ELR (cell line): Measurements from ENCODE around the gene C12orf56.
A peak's percentile ranks its signal among the peaks of the same experiment; 100 is the strongest.
"Not testable (repeated sequence)": the region's sequence is repeated elsewhere in the genome, so short reads cannot be mapped to it uniquely, and the experiment has no call there.

Source experiments
- DNase-seq: peaks from one replicate; pipeline ENCODE4 v3.0.0-alpha.2; 2015; ENCODE audit warnings: low read depth

The C12orf56 gene

DNA sequence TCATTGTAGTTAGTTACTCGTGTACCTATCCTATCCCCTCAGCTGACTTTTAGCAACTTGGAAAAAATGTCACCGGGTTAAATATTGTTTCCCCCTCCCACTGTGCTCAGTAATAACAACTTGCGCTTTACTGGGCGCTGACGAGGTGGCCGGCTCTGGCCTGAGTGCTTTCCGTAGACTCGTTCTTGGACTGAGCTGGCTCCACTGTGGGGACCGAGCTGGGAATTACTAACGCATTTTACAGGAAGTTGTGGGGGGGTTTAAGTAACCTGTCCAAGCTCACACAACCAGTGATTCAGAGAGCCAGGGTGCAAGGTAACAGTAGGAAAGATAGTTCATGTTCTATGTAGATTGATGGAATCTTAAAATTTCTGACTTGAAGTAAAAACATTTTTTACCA lies 86.0 kb downstream of the C12orf56 start:
- no peak for DNase-seq

DNA sequence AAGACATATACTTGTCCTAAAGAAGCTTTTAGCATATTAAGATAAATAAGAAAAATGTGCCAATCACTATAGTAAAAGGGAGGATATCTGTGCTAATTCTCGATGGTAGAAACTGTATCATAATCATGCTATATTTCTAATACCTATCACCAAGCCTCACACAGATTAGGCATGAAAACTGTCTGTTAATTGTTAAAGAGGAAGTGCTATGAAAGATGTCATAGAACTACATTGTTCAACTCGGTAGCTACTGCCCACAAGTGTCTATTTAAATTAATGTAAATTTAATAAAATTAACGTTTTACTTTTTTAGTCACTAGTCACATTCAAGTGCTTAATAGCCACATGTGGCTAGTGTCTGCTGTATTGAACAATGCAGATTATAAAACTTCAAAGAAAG lies 90.9 kb downstream of the C12orf56 start:
- DNase-seq, result no peak

DNA sequence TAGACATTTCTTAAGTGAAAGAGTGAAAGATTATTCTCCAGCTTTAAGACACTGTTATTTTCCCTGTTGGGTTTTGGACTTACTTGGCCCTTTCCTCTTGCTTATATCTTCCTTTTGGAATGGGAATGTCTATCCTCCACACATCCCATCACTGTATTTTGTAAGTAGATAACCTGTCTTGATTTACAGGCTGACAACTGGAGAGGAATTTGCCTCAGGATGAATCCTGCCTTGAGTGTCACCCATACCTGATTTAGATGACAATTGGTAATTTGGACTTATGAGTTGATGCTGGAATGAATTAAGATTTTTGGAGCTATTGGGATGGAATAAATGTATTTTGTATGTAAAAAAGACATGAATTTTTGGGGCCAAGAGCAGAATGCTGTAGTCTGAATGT lies 94.3 kb downstream of the C12orf56 start:
- DNase-seq, result no peak

DNA sequence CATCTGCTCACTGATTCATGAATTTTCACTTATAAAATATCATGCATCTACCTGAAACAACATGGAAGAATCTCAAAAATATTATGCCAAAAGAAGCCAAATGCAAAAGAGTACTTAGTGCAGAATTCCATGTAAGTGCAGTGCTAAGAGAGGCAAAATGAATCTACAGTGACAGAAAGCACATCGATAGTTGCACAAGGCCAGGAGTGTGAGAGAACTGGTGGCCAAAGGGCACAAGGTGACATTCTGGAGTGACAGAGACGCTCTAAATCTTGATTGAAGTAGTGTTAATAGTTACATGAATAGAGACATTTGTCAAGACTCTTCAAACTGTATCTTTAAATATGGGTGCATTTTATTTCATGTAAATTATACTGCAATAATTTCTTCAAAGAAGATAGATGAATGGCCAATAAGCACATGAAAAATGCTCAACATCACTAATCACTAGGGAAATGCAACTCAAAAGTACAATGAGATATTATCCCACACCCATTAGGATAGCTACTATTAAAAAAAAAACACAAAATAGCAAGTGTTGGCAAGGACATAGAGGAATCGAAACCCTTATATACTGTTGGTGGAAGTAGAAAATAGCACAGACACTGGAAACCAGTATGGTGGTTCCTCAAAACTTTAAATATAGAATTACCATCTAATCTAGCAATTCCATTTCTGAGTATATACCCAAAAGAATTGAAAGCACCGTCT lies 96.7 kb downstream of the C12orf56 start:
- no peak for DNase-seq

DNA sequence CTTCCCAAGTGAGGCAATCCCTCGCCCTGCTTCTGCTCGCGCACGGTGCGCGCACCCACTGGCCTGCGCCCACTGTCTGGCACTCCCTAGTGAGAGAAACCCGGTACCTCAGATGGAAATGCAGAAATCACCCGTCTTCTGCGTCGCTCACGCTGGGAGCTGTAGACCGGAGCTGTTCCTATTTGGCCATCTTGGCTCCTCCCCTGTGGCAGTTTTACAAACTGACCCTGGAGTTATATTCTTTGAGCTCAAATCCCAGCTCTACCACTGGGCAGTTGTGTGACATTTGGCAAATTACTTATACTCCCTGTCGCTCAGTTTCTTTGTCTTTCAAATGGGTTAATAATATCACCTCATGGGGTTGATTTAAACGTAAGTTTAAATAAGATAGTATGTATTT lies 97.4 kb downstream of the C12orf56 start:
- not testable (repeated sequence) for DNase-seq

DNA sequence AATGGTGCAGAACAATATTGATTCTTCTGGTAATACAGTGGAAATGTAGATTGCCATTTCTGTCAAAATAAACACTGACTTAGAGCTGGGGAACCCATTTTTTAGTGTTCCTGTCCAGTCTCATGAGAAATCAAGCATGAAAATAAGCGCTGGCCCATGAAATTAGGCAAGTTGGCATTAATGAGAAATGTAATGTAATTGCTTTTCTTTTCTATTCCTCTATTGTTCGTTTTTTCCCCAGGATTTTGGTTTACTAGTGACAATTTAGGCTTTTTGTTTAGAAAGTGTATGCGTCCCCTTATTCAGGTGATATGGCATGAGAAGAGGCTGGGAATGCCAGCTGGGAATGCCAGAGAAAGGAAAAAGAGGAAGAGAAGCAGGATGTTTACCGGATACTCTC lies 104.0 kb downstream of the C12orf56 start:
- no peak for DNase-seq

DNA sequence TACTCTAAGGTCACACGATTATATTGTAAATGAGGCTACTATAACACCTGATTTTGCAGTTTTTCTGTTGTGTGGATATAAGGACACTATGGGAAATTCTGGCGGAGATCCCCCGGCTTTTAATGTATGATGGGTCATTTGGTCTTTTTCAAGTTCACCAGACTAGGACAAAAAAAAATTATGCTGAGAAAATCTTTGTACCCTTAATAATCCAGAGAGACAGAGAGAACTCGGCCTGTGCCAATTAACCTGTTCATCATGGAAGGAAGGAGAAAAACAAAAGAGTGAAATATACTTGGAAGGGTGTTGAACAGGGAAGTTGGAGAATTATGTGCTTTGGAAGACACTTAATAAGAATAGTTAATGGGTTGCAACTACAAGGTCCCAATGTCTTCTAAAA lies 106.3 kb downstream of the C12orf56 start:
- DNase-seq, result no peak

DNA sequence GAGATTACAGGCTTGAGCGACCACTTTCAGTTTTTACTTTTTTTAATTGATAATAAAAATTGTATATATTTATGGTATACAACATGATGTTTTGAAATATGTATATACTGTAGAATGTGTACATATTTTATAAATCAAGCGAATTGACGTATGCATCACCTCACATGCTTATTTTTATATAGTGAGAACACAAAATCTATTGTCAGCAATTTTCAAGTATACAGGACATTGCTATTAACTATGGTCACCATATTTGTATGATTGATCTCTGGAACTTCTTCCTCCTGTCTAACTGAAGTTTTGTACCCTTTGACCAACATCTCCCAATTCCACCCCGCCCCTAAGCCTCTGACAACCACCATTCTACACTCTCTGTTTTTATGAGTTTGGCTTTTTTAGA lies 112.1 kb downstream of the C12orf56 start:
- DNase-seq, result no peak

DNA sequence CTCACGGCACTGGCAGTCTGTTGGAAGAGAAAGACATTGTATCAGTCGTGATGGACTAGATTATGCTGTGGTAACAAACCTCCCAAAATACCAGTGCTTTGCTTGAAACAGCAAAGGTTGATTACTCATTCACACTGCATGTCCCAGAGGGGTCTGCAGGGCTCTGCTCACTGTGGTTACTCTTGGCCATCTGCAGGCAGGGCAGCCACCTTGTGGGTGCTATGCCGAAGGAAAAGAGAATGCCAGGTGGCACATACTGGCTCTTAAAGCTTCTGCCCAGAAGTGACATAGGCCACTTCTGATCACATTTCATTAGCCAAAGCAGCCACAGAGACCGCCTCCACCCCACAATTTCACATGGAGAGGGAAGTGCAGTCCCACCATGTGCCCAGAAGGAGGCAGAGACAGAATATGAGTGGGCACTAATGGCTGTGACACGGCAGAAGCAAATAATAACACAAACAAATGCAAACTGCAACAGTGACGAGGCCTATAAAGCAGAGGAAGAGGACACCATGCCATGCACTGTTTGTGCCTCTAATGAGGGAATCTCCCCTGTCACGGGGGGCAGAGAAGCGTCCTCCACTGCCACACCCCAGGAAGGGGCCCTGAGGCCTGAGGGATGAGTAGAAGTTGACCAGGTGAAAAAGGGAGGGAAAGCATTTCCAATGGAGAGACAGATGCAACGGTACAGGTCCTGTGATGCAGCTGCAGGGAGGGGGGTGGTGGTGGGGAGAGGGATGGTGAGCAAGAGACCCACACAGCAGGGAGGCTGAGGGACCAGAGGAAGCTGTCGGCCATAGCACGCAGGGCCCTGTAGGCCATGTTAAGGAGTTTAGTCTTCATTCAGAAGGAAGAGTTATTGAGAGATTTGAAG lies 116.8 kb downstream of the C12orf56 start:
- peak; percentile 65 for DNase-seq

DNA sequence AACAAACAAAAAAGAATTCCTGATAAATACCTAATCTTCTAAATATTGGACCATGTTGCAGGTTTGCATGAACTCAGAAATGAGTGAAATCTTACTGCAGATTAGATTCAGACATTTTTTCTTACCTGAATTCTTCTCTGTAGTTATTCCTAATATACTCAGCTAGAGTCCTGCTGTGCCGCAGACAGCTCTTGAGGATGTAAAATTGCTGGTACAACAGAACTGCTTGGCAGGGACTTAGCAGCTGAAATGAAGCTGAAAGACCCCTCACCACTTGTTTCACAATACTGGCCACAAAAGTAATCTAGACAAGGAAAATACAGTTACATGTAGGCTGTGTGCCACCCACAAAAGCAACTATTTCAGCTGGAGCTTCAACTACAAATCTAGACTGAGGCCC lies 120.1 kb downstream of the C12orf56 start:
- DNase-seq, result no peak

DNA sequence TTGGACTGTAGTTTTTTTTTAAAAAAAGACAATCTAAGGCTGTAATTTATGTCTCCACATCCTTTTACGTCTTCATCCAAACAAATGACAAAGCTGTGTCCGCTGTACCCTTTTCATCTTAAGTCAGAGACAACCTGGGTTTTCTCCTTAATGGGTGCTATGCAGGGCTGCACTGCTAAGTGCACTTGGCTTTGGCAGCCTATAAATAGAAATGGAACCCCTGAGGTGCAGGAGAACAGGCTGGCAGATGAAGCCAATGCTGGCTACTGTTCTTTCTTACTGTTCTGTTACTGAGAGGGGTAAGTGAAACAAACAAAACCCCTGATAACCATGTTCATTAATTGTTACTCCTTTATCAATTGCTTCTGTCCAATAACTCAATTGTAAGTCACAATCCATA lies 121.4 kb downstream of the C12orf56 start:
- DNase-seq, result no peak

DNA sequence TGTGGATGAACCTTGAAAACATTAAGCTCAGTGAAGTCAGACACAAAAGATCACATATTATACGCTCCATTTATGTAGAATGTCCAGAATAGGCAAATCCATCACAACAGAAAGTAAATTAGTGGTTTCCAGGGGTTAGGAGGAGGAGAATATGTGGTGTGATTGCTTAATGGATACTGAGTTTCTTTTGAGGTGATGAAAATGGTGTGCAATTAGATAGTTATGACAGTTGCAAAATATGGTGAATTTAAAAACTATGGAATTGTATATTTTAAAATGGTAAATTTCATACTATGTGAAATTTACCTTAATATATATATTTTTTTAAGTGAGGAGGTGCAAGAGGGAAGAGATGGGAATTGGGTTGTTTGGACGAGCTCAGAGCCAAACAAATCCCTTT lies 122.1 kb downstream of the C12orf56 start:
- no peak for DNase-seq

DNA sequence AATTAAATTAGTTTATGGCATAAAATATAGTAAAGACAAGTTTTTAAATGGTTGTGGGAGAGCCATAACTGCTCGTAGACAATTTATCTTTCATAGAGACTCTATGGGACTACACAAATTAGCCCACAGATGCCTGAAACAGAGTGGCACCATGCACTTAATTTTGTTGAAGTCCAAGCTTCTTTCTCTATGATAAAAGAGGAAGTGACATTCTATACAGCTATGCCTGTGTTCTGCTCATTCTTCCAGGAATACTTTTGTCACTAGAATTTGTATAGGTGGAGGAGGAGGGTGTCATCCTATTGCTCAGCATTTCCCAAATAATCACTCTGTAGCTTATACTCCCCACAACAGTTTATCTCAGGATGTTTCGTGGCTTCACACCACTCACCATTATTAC lies 124.7 kb downstream of the C12orf56 start:
- no peak for DNase-seq

DNA sequence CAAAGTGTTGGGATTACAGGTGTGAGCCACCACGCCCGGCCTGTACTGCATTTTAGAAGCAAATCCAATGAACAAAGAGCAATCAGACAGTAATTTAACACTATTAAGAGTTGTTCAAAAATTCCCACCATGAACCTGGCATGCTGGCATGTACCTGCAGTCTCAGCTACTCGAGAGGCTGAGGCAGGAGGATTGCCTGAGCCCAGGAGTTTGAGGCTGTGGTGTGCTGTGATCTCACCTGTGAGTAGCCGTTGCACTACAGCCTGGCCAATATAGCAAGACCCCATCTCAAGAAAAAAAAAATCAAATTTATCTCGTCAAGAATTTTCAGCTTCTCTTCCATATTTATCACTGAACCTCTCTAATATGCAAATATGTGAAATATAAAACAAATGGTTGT lies 128.7 kb downstream of the C12orf56 start:
- DNase-seq, result no peak

DNA sequence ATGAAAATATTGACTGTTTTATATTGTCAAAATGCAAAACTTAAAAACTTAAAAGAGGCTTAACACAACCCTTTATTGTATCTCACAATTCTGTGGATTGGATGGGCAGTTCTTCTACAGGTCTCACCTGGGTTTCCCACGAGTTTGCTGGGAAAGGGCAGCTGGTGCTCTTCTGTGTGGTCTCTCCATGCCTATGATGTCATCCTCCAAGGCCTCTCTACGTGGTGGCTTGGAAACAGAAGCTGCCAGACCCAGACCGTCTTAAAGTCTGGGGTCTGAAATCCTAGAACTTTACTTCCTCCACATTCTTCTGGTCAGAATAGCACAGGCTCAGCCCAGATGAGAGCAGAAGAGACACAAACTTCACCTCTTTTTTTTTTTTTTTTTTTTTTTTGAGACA lies 132.0 kb downstream of the C12orf56 start:
- peak; percentile 11 for DNase-seq

DNA sequence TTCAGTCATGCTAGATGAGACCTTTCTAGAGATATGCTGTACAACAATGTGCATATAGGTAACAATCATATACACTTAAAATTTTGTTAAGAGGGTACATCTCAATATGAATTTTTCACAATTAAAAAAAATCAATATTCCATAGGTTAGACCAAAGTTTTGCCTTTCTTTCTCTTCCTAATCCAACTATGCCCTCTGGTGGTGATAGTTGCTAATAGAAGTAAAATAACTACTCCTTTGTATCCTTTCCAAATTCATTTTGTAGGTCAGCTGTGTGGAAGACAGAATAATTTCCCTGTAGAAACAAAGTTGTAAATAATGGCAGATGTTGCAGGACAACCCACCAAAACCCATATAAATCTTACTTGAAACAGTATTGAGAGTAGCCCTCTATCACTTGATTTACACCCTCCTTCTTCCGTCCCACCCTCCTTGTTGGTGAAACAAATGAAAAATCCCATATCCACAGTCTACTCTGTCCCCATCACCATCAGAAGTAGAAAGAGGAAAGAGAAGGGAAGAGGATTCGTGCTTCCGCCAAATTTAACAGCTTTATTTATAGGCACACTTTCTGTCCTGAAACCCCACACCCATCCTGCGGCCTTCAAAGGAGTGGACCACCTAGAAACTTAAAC lies 134.3 kb downstream of the C12orf56 start:
- DNase-seq, result peak; percentile 86

DNA sequence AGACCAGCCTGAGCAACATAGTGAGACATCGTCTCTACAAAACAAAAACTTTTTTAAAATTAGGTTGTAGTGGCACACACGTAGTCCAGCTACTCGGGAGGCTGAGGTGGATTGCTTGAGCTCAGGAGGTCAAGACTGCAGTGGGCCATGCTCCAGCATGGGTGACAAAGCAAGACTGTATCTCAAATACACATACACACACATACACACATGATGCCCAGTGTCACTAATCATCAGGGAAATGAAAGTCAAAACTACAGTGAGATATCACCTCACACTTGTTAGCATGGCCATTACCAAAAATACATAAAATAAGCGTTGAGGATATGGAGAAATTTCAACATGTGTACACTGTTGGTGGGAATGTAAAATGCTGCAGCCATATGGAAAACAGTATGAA lies 135.3 kb downstream of the C12orf56 start:
- DNase-seq, result no peak

DNA sequence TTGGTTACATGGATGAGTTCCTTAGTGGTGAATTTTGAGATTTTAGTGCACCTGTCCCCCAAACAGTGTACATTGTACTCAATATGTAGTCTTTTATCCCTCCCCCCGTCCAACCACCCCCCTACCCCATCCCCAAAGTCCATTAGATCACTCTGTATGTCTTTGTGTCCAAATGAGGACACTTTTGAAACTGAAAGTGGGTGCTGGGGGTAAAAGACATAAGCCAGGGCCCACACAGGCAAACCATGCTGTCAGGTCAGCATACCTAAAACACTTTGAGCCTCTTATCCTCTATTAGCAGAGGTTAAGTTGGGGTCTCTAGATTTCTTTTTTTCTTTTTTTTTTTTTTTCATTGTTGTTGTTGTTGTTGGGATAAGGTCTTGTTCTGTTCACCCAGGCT lies 137.2 kb downstream of the C12orf56 start:
- no peak for DNase-seq

DNA sequence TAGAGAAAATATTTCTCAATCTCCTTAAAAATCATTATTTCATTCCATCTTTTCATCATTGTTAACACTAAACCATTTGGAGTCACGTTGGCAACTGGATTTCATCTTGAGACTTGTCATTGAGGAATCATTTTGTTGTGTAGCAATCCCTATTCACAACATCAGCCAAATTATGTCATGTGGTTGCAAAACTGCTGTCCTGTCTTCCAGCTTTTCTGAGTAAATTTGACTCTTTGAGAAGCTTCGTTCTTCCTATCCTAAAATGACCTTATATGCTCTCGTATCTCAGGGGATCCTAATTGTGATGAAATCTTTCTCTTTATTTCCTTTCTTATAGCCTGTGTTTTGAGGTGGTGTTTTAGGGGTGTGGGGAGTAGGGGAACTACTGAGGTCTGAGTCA lies 137.9 kb downstream of the C12orf56 start:
- DNase-seq, result no peak

DNA sequence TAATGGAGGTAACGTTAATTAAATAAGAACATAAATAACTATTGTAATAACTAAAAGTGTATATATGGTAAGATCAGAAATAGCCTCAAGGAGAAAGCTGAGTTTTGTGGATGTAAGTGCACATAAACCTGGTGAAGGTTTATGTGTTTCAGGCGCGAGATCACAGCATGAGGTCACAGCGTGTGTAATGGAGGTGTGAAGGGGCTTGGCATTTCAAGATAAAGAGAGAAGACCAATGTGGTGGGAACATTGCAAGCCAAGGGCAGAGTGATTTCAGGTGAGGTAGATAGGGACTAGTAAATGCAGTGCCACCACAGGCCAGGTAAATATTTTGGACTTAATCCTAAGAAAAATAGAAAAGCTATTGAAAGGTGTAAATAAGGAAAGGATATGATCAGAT lies 146.7 kb downstream of the C12orf56 start:
- DNase-seq, result no peak

DNA sequence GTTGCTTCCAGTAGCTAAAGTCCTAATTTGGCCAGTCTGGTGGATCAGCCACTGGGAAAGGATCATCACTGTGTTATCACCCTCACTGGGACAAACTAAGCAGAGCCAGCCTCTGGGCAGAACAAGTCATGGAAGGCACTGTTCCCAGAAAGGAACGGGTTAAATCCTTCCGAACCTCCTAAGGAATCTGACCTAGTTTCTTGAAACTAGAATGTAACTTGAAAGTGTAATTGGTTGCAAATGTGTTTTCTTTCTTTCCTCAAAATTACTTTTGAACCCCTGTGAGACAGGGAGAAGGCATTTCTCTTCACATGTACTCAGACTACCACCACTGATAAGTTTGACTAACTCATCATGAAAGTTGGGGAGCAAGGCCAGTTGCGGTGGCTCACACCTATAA lies 149.8 kb downstream of the C12orf56 start:
- no peak for DNase-seq

DNA sequence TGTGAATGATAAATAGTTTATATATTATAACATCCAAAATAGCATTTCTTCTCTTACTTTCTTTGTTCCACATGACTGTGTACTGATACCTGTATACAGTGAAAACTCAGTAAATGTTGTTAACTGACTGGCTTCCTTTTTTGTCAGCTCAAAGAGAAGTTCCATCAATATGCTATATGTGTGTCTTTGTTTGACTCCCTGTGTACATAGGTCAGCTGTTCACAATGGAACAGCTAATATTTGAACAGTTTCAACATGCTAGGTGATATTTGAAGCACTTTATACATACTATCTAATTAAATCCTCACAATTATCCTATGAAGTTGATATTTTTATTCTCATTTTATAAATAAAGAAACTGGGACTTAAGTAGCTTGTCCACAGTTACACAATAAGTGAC lies 153.2 kb downstream of the C12orf56 start:
- no peak for DNase-seq

DNA sequence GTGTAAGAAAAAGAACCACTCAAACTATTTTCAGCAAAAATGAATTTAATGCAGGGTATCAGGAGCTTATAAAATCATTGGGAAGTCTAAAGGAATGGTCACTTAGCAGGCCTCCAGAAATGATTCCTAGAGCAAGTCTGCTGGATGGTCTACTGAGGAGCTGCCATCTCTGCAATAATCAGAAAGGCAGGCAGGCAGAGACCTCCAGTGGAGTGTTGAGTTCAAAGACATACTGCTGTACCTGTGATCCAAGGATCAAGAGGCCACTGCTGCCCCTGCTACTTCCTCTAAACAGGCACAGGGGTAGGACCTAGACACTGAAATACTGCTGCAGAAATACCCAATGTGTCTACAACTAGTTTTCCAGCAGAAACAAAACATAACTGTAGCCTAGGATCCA lies 154.0 kb downstream of the C12orf56 start:
- peak; percentile 45 for DNase-seq
